SK-N-SH (cell line): Measurements from ENCODE around the gene SLC9A8.

Experiments used
- CTCF ChIP-seq: fragments of 200-600 bp; sonication (generic); IDR thresholded peaks from 2 replicates; pipeline ENCODE4 v1.6.1; 2017; ENCODE audit warnings: antibody characterized with exemption, mild to moderate bottlenecking, moderate library complexity
- ELF1 ChIP-seq: IDR thresholded peaks from 2 replicates; pipeline ENCODE4 v1.4.0; 2012
- GATA2 ChIP-seq: sonication (generic); formaldehyde crosslinking; IDR thresholded peaks from 2 replicates; pipeline ENCODE4 v1.5.0; 2020; ENCODE audit warnings: mild to moderate bottlenecking, missing genetic modification reagents
- MAX ChIP-seq: IDR thresholded peaks from 2 replicates; pipeline ENCODE4 v1.4.0; 2012; ENCODE audit warnings: low read depth
- NFIC ChIP-seq: IDR thresholded peaks from 2 replicates; pipeline ENCODE4 v1.4.0; 2012; ENCODE audit warnings: borderline replicate concordance
- POLR2AphosphoS5 ChIP-seq: IDR thresholded peaks from 2 replicates; pipeline ENCODE4 v1.6.1; 2012; ENCODE audit warnings: low read depth, low read length
- REST ChIP-seq: IDR thresholded peaks from 2 replicates; pipeline ENCODE4 v1.6.1; 2012; ENCODE audit warnings: mild to moderate bottlenecking, low read depth, low read length, moderate library complexity
- TAF1 ChIP-seq: IDR thresholded peaks from 2 replicates; pipeline ENCODE4 v1.6.1; 2012; ENCODE audit warnings: low read depth, mild to moderate bottlenecking, low read length, moderate library complexity, borderline replicate concordance
- USF2 ChIP-seq: fragments of 150-350 bp; IDR thresholded peaks from 2 replicates; pipeline ENCODE4 v1.6.1; 2017; ENCODE audit warnings: antibody characterized with exemption, low read length, low read depth, borderline replicate concordance

GRCh38 chr20:49892817-49893216, 80.2 kb downstream of the SLC9A8 start:
- TF ChIP-seq MAX (no peak), TAF1 (no peak), CTCF (no peak), GATA2 (CRISPR knock-in tag) (no peak), USF2 (no peak), REST (no peak), ELF1 (no peak), POLR2AphosphoS5 (no peak), NFIC (no peak)
